ENCODE results near the gene TSPAN4.

The TSPAN4 gene

DNA sequence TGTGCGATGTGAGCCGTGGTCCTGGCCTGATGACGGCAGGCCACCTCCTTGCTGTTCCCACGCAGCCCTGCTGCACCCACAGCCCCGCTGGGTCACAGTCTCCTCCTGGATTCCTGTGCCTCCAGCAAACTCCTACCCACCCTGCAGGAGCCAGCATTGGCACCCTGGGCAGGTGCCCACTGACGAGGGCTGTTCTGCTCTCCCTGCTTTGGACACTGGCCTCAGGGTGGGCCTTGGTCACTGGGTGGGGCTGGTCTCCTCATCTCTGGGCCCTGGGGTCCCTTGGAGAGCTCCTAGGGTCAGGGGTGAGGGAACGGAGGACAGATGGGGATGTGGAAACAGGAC lies 12.7 kb downstream of the TSPAN4 start:
- H3K27me3 ChIP-seq (ENCODE audit: insufficient read depth, poor library complexity, severe bottlenecking): no peaks in the 10 kb centered on the region
- H3K27ac ChIP-seq (replicated peaks): no peak overlapping the region
- H3K4me3 ChIP-seq (replicated peaks; ENCODE audit: insufficient read depth, low read length): no peak overlapping the region

DNA sequence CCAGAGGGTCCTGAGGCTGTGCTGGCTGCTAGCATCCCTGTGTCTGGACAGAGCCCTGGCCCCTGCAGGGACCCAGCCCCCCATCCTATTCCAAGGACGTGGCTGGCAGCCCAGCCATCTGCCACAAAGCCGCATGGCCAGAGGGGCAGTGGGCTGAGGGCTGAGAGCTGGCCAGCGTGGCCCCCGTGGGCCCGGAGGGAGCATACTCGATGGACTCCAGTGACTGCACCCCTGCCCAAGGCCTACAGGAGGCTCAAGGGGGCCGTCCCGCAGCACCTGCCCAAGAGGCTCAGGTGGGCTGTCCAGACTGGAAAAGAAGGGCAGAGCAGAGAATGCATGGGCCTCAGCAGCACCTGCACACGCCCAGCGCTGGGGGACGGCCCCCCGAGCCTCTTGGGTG lies 13.1 kb downstream of the TSPAN4 start:
- TF ChIP-seq POLR2AphosphoS5 (IDR thresholded peaks at IDR 0.05; ENCODE audit: low read depth) (no peak), SPI1 (IDR thresholded peaks at IDR 0.05; ENCODE audit: borderline replicate concordance, low read depth) (no peak), GABPA (IDR thresholded peaks at IDR 0.05; ENCODE audit: low read depth) (no peak)
- TF ChIP-seq, protein P1, sequence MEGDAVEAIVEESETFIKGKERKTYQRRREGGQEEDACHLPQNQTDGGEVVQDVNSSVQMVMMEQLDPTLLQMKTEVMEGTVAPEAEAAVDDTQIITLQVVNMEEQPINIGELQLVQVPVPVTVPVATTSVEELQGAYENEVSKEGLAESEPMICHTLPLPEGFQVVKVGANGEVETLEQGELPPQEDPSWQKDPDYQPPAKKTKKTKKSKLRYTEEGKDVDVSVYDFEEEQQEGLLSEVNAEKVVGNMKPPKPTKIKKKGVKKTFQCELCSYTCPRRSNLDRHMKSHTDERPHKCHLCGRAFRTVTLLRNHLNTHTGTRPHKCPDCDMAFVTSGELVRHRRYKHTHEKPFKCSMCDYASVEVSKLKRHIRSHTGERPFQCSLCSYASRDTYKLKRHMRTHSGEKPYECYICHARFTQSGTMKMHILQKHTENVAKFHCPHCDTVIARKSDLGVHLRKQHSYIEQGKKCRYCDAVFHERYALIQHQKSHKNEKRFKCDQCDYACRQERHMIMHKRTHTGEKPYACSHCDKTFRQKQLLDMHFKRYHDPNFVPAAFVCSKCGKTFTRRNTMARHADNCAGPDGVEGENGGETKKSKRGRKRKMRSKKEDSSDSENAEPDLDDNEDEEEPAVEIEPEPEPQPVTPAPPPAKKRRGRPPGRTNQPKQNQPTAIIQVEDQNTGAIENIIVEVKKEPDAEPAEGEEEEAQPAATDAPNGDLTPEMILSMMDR (IDR thresholded peaks at IDR 0.05; ENCODE audit: insufficient read depth, low read length): no peak
- TF ChIP-seq, protein P2, sequence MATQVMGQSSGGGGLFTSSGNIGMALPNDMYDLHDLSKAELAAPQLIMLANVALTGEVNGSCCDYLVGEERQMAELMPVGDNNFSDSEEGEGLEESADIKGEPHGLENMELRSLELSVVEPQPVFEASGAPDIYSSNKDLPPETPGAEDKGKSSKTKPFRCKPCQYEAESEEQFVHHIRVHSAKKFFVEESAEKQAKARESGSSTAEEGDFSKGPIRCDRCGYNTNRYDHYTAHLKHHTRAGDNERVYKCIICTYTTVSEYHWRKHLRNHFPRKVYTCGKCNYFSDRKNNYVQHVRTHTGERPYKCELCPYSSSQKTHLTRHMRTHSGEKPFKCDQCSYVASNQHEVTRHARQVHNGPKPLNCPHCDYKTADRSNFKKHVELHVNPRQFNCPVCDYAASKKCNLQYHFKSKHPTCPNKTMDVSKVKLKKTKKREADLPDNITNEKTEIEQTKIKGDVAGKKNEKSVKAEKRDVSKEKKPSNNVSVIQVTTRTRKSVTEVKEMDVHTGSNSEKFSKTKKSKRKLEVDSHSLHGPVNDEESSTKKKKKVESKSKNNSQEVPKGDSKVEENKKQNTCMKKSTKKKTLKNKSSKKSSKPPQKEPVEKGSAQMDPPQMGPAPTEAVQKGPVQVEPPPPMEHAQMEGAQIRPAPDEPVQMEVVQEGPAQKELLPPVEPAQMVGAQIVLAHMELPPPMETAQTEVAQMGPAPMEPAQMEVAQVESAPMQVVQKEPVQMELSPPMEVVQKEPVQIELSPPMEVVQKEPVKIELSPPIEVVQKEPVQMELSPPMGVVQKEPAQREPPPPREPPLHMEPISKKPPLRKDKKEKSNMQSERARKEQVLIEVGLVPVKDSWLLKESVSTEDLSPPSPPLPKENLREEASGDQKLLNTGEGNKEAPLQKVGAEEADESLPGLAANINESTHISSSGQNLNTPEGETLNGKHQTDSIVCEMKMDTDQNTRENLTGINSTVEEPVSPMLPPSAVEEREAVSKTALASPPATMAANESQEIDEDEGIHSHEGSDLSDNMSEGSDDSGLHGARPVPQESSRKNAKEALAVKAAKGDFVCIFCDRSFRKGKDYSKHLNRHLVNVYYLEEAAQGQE (IDR thresholded peaks at IDR 0.05; ENCODE audit: insufficient replicate concordance, low read depth): no peak
- Histone ChIP-seq H3K27me3 (ENCODE audit: insufficient read depth, poor library complexity, severe bottlenecking) (no peaks in the 10 kb centered on the region), H3K4me3 (replicated peaks; ENCODE audit: insufficient read depth, low read length) (no peak overlapping the region), H3K27ac (replicated peaks) (no peak overlapping the region)
- DNase-seq (ENCODE audit: low read depth in 1 of 2, low spot score in 1 of 2): no peak

More for the DNA sequence above, 12.7 kb downstream of the TSPAN4 start:
- DNase-seq (ENCODE audit: low read depth in 1 of 2, low spot score in 1 of 2): no peak
- no peak for TF ChIP-seq POLR2AphosphoS5 (IDR thresholded peaks at IDR 0.05; ENCODE audit: low read depth)
- TF ChIP-seq SPI1 (IDR thresholded peaks at IDR 0.05; ENCODE audit: borderline replicate concordance, low read depth): no peak
- no peak for TF ChIP-seq GABPA (IDR thresholded peaks at IDR 0.05; ENCODE audit: low read depth)
- TF ChIP-seq, protein P2 (IDR thresholded peaks at IDR 0.05; ENCODE audit: insufficient replicate concordance, low read depth): no peak
- TF ChIP-seq, protein P1 (IDR thresholded peaks at IDR 0.05; ENCODE audit: insufficient read depth, low read length): no peak

DNA sequence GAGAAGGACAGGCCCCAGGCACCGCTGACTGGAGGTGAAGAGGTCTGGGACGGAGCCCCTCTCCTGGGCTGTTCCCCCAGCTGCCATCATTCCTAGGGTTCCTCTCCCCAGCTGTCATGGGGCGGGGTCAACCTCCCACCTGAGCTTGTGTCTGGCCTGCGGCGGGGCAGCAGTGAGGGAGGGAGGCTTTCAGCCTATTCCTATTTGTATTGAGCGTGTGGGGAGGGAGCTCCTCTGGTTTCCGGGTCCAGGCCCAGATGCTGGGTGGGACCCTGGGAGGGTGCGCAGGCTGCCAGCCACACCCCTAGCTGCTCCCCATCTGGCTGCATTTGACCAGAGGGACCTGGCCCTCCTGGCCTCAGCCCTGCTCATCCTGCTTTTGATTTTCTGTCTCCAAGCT lies 13.7 kb downstream of the TSPAN4 start:
- H3K27me3 ChIP-seq (ENCODE audit: insufficient read depth, poor library complexity, severe bottlenecking): no peaks in the 10 kb centered on the region
- H3K4me3 ChIP-seq (replicated peaks; ENCODE audit: insufficient read depth, low read length): no peak overlapping the region
- TF ChIP-seq POLR2AphosphoS5 (IDR thresholded peaks at IDR 0.05; ENCODE audit: low read depth) (no peak), SPI1 (IDR thresholded peaks at IDR 0.05; ENCODE audit: borderline replicate concordance, low read depth) (no peak), GABPA (IDR thresholded peaks at IDR 0.05; ENCODE audit: low read depth) (no peak)
- TF ChIP-seq, protein P2 (IDR thresholded peaks at IDR 0.05; ENCODE audit: insufficient replicate concordance, low read depth): no peak
- TF ChIP-seq, protein P1 (IDR thresholded peaks at IDR 0.05; ENCODE audit: insufficient read depth, low read length): no peak
- no peak overlapping the region for H3K27ac ChIP-seq (replicated peaks)
- DNase-seq (ENCODE audit: low read depth in 1 of 2, low spot score in 1 of 2): no peak
